HepG2 (cell line): ENCODE data around the gene CUL2. TPM values are rescaled to one million over a fixed set of nuclear protein-coding genes. Genes with fewer than 3 reads are reported as not detected.

Source experiments
- ATAC-seq: fragments of 200-7000 bp; cut with Tn5 transposase; 3 replicates; pipeline ENCODE4 v1.9.1; 2020; ENCODE audit warnings: mild to moderate bottlenecking, moderate library complexity
- BruUV-seq: library from RNA; stranded (reverse); fragments of 400-500 nt; replicated peaks from 2 replicates; lab custom pipeline; 2021; lab: Mats Ljungman, UMichigan
- CTCF ChIA-PET: fragments of 300-600 bp; formaldehyde crosslinking; extraction: SDS; loops from one replicate; lab custom pipeline; 2021; ENCODE audit warnings: low total read pairs, inconsistent platforms, low intra/inter-chr PET ratio; lab: Yijun Ruan, JAX
- POLR2A ChIA-PET: fragments of 350-600 bp; sonication (Branson Sonifier 250); formaldehyde crosslinking; loops from one replicate; lab custom pipeline; 2020; ENCODE audit warnings: antibody characterized with exemption, inconsistent platforms; lab: Yijun Ruan, JAX
- DNase-seq: peaks from one replicate; pipeline ENCODE4 v3.0.0-alpha.2; 2015; ENCODE audit warnings: low spot score
- FAIRE-seq: peaks from 3 replicates; lab custom pipeline; 2011; peaks lifted over from hg19 to GRCh38; lab: Jason Lieb, UNC
- H2AFZ ChIP-seq: one replicate; pipeline ENCODE4 v1.6.1; 2011; ENCODE audit warnings: low read length, inconsistent platforms
- H3K27ac ChIP-seq: fragments of 300-600 bp; 3 replicates; pipeline ENCODE4 v1.8.0; 2011; ENCODE audit warnings: mixed run types, mild to moderate bottlenecking, mixed read lengths, low read length, inconsistent platforms; ENCODE audit not compliant: insufficient read depth; ENCODE audit errors: extremely low read length
- H3K27me3 ChIP-seq, 2 experiments: fragments of 200-600 bp in 1 of 2; 2 replicates in 1 of 2; 3 replicates in 1 of 2; pipeline versions ENCODE4 v1.6.0 to v1.8.0; 2011; ENCODE audit warnings: low read length in 2 of 2, mild to moderate bottlenecking in 2 of 2, moderate library complexity in 2 of 2, inconsistent platforms in 1 of 2; ENCODE audit not compliant: insufficient read depth in 2 of 2, control insufficient read depth in 1 of 2
- H3K36me3 ChIP-seq, 2 experiments: fragments of 200-600 bp in 1 of 2; replicated peaks in 1 of 2; 2 replicates in 1 of 2; 3 replicates in 1 of 2; pipeline versions ENCODE4 v1.5.1 to v1.8.0; 2011; ENCODE audit warnings: low read length in 2 of 2, inconsistent platforms in 1 of 2; ENCODE audit not compliant: insufficient read depth in 2 of 2, control insufficient read depth in 1 of 2
- H3K4me1 ChIP-seq: 2 replicates; pipeline ENCODE4 v1.5.1; 2012; ENCODE audit warnings: low read length, inconsistent platforms; ENCODE audit not compliant: insufficient read depth
- H3K4me2 ChIP-seq: 2 replicates; pipeline ENCODE4 v1.6.0; 2011; ENCODE audit warnings: low read depth, low read length, inconsistent platforms
- H3K4me3 ChIP-seq, 3 experiments: fragments of 200-600 bp in 1 of 3; sonication (generic), shearing (Covaris generic) in 1 of 3; replicated peaks in 1 of 3; 2 replicates each; pipeline ENCODE4 v1.5.1; 2011 to 2016; ENCODE audit warnings: low read length in 3 of 3, inconsistent platforms in 2 of 3, low read depth in 2 of 3, mild to moderate bottlenecking in 2 of 3, control low read depth in 1 of 3, mixed read lengths in 1 of 3; ENCODE audit not compliant: insufficient read depth in 1 of 3
- H3K79me2 ChIP-seq: one replicate; pipeline ENCODE4 v1.6.1; 2011; ENCODE audit warnings: low read length, inconsistent platforms; ENCODE audit not compliant: insufficient read depth
- H3K9ac ChIP-seq: 2 replicates; pipeline ENCODE4 v1.6.0; 2011; ENCODE audit warnings: mild to moderate bottlenecking, low read depth, low read length, inconsistent platforms; ENCODE audit not compliant: insufficient read depth
- H3K9me3 ChIP-seq: 2 replicates; pipeline ENCODE4 v1.5.1; 2012; ENCODE audit warnings: mild to moderate bottlenecking, low read length
- H4K20me1 ChIP-seq: 2 replicates; pipeline ENCODE4 v1.6.0; 2011; ENCODE audit warnings: inconsistent platforms, mild to moderate bottlenecking, low read length, moderate library complexity; ENCODE audit not compliant: insufficient read depth
- ATAD3A ChIP-seq: sonication (generic); formaldehyde crosslinking; IDR thresholded peaks from 2 replicates; pipeline ENCODE4 v1.4.0; 2020; ENCODE audit warnings: missing genetic modification reagents
- ATF1 ChIP-seq: IDR thresholded peaks from 2 replicates; pipeline ENCODE4 v1.6.1; 2016; ENCODE audit warnings: mild to moderate bottlenecking, control low read depth
- ATM ChIP-seq: fragments of 450-650 bp; IDR thresholded peaks from 2 replicates; pipeline ENCODE4 v1.7.1; 2017; ENCODE audit warnings: mild to moderate bottlenecking, borderline replicate concordance
- BCL3 ChIP-seq: sonication (generic); formaldehyde crosslinking; IDR thresholded peaks from 2 replicates; pipeline ENCODE4 v1.5.1; 2020; ENCODE audit warnings: mild to moderate bottlenecking, missing genetic modification reagents, moderate library complexity
- E2F2 ChIP-seq: sonication (generic); formaldehyde crosslinking; IDR thresholded peaks from 2 replicates; pipeline ENCODE4 v1.4.0; 2020; ENCODE audit warnings: missing genetic modification reagents, borderline replicate concordance
- EP300 ChIP-seq, 3 experiments: sonication (generic) in 1 of 3; formaldehyde crosslinking in 1 of 3; IDR thresholded peaks; 2 replicates each; pipeline versions ENCODE4 v1.5.1 to v1.6.1; 2011 to 2020; ENCODE audit warnings: low read depth in 2 of 3, low read length in 2 of 3, borderline replicate concordance in 1 of 3, improper control_type of control experiment in 1 of 3, mild to moderate bottlenecking in 1 of 3, missing genetic modification reagents in 1 of 3, moderate library complexity in 1 of 3
- ETV5 ChIP-seq: IDR thresholded peaks from 2 replicates; pipeline ENCODE4 v1.6.1; 2018; ENCODE audit warnings: missing biosample characterization, missing genetic modification reagents, inconsistent platforms, borderline replicate concordance
- GABPA ChIP-seq, 2 experiments: IDR thresholded peaks; 2 replicates each; pipeline ENCODE4 v1.6.1; 2011 to 2016; ENCODE audit warnings: low read depth in 2 of 2, low read length in 1 of 2, missing biosample characterization in 1 of 2, missing genetic modification characterization in 1 of 2
- HMGA1 ChIP-seq: sonication (generic); formaldehyde crosslinking; conservative IDR thresholded peaks from 2 replicates; pipeline ENCODE4 v1.4.0; 2020; ENCODE audit warnings: missing genetic modification reagents
- MLLT10 ChIP-seq: sonication (generic); formaldehyde crosslinking; IDR thresholded peaks from 2 replicates; pipeline ENCODE4 v1.4.0; 2020; ENCODE audit warnings: missing genetic modification reagents
- SNRNP70 ChIP-seq: fragments of 200-400 bp; formaldehyde crosslinking; IDR thresholded peaks from 2 replicates; pipeline ENCODE4 v1.6.1; 2017; ENCODE audit warnings: mild to moderate bottlenecking, low read depth, low read length, moderate library complexity
- TSC22D2 ChIP-seq: sonication (generic); formaldehyde crosslinking; IDR thresholded peaks from 2 replicates; pipeline ENCODE4 v1.5.1; 2020; ENCODE audit warnings: missing genetic modification reagents, mild to moderate bottlenecking, borderline replicate concordance
- ZBTB7B ChIP-seq: sonication (generic); formaldehyde crosslinking; IDR thresholded peaks from 2 replicates; pipeline ENCODE4 v1.4.0; 2020; ENCODE audit warnings: missing genetic modification reagents
- ZFP1 ChIP-seq: IDR thresholded peaks from 2 replicates; pipeline ENCODE4 v1.6.1; 2016
- ZFP82 ChIP-seq: sonication (generic); formaldehyde crosslinking; IDR thresholded peaks from 2 replicates; pipeline ENCODE4 v1.5.1; 2020; ENCODE audit warnings: mild to moderate bottlenecking, missing genetic modification reagents, borderline replicate concordance
- ZNF10 ChIP-seq: sonication (generic); formaldehyde crosslinking; IDR thresholded peaks from 2 replicates; pipeline ENCODE4 v1.4.0; 2020; ENCODE audit warnings: mild to moderate bottlenecking, low read depth, missing genetic modification reagents, borderline replicate concordance
- ZNF121 ChIP-seq: sonication (generic); formaldehyde crosslinking; IDR thresholded peaks from 2 replicates; pipeline ENCODE4 v1.5.0; 2020; ENCODE audit warnings: mild to moderate bottlenecking, missing genetic modification reagents
- ZNF564 ChIP-seq: sonication (generic); formaldehyde crosslinking; IDR thresholded peaks from 2 replicates; pipeline ENCODE4 v1.8.1; 2023; ENCODE audit warnings: mild to moderate bottlenecking, missing genetic modification reagents
- ZNF879 ChIP-seq: sonication (generic); formaldehyde crosslinking; IDR thresholded peaks from 2 replicates; pipeline ENCODE4 v1.8.1; 2023; ENCODE audit warnings: missing genetic modification reagents
- WGBS: methylation state at CpG from one replicate; pipeline ENCODE4 v1.1.6; 2017; ENCODE audit warnings: low lambda C conversion rate; 5-methylcytosine and 5-hydroxymethylcytosine counted together
- in situ Hi-C: cut with HindIII; loops from 2 replicates; pipeline ENCODE4 v1.10.0; 2017; ENCODE audit warnings: low pct_unique_long_range_greater_than_20kb; ENCODE audit not compliant: extremely low pct_ligation_motif_present
- intact Hi-C: fragments of 100-400 bp; cut with micrococcal nuclease; formaldehyde crosslinking; loops from one replicate; pipeline ENCODE4 v1.10.0; 2022; ENCODE audit not compliant: unreplicated experiment
- polyA plus RNA-seq, 8 experiments: library from polyadenylated mRNA; depleted of rRNA in 3 of 8; stranded (reverse) in 7 of 8; unstranded in 1 of 8; fragments of >200 nt; fragmentation: Illumina TruSeq in 4 of 8; extraction: Trizol in 4 of 8; gene quantifications; 2 replicates each; pipeline versions ENCODE4 v1.2.1 to v1.2.3, GENCODE V29; 2011 to 2016; ENCODE audit warnings: low read depth in 4 of 8, missing spikeins in 1 of 8, mixed read lengths in 1 of 8; ENCODE audit not compliant: insufficient read depth in 1 of 8
- total RNA-seq, 5 experiments: library from RNA; depleted of rRNA; stranded (reverse); fragments of >200 nt; fragmentation: Illumina TruSeq; extraction: Trizol; gene quantifications; 2 replicates each; pipeline ENCODE4 v1.2.3, GENCODE V29; 2016; ENCODE audit warnings: low read depth in 1 of 5
- TF ChIP-seq, protein P1 (sequence below): sonication (generic); formaldehyde crosslinking; IDR thresholded peaks from 2 replicates; pipeline ENCODE4 v1.9.0; 2021; ENCODE audit warnings: missing genetic modification reagents, mild to moderate bottlenecking, borderline replicate concordance

CUL2 gene
- total and polyA plus RNA-seq, 2 of the 13 experiments (the other 11 are each of a cell fraction or from before 2014, with no cell fraction given) = 9.6 to 33.1 TPM

DNA sequence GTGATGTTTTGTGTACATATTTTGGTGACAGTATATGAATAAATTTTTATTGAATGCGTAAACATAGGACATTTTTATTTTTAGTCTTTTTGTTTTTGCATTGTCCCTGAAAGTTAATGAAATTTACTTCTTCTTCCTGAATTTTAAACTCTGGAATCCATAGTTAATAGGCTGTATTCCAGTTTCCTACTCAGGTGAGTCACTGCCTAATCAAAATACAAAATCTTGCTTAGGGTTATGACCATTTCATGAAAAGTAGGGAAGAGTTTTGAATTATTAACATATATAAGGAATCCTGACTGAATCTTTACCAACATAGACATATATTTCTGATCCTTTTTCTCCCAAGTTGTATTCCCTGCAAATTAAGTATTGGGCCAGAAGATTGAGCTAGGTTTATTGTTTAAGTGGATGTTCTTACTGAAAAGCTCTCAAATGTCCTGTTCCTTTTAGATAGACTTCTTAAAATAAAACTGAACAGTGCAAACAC lies 39.1 kb upstream of the CUL2 start:
- WGBS = 95% methylated on average over 1 of the region's 1 CpG
- H3K36me3 ChIP-seq = no peaks in the 10 kb centered on the region
- no peaks in the 10 kb centered on the region; a peak in 1 of 5 replicates for H3K27me3 ChIP-seq
- TF ChIP-seq ATF1 (CRISPR knock-in tag) = no peak
- no peak for TF ChIP-seq BCL3 (CRISPR knock-in tag)
- no peak for TF ChIP-seq MLLT10
- TF ChIP-seq ZNF564 (CRISPR knock-in tag) = no peak
- no peak for TF ChIP-seq E2F2
- no peak for TF ChIP-seq ATAD3A (CRISPR knock-in tag)
- no peak for TF ChIP-seq ZNF879 (CRISPR knock-in tag)
- TF ChIP-seq ZFP82 (CRISPR knock-in tag) = no peak
- TF ChIP-seq, protein P1, sequence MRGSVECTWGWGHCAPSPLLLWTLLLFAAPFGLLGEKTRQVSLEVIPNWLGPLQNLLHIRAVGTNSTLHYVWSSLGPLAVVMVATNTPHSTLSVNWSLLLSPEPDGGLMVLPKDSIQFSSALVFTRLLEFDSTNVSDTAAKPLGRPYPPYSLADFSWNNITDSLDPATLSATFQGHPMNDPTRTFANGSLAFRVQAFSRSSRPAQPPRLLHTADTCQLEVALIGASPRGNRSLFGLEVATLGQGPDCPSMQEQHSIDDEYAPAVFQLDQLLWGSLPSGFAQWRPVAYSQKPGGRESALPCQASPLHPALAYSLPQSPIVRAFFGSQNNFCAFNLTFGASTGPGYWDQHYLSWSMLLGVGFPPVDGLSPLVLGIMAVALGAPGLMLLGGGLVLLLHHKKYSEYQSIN (CRISPR knock-in tag) = no peak
- TF ChIP-seq ZBTB7B (CRISPR knock-in tag) = no peak
- TF ChIP-seq ETV5 (CRISPR knock-in tag) = no peak
- no peak for TF ChIP-seq TSC22D2
- TF ChIP-seq ZFP1 (CRISPR knock-in tag) = no peak
- no peak for TF ChIP-seq HMGA1 (CRISPR knock-in tag)
- TF ChIP-seq ATM = no peak
- TF ChIP-seq EP300 (IDR thresholded peaks at IDR 0.05; ENCODE audit: low read depth in 2 of 2, low read length in 2 of 2) = no peak
- TF ChIP-seq EP300 (CRISPR knock-in tag; IDR thresholded peaks at IDR 0.05; ENCODE audit: borderline replicate concordance) = no peak
- TF ChIP-seq SNRNP70 = no peak
- TF ChIP-seq ZNF121 (CRISPR knock-in tag) = no peak
- TF ChIP-seq GABPA (IDR thresholded peaks at IDR 0.05; ENCODE audit: low read depth, low read length) = no peak
- no peak for TF ChIP-seq GABPA (CRISPR knock-in tag; IDR thresholded peaks at IDR 0.05; ENCODE audit: low read depth)
- no peak for TF ChIP-seq ZNF10
- ATAC-seq (no peak), DNase-seq (no peak), FAIRE-seq (no peak)
- ChIA-PET POLR2A (no interaction called here), CTCF (no interaction called here)
- intact Hi-C loops (loop anchor here (5.0 kb wide), 1 partner anchor 68 kb away; no protein-coding TSS in a partner anchor), in situ Hi-C loops (no loop called here)
- peaks cover 49% of the 10 kb centered on the region for H3K4me1 ChIP-seq
- H2AFZ ChIP-seq = no peak overlapping the region
- H3K9ac ChIP-seq = no peak overlapping the region
- no peaks in the 10 kb centered on the region for H4K20me1 ChIP-seq
- no peak overlapping the region for H3K4me3 ChIP-seq
- H3K4me2 ChIP-seq = peak overlapping the region; percentile 86; the same call in 1 of the 2 replicates
- no peaks in the 10 kb centered on the region for H3K9me3 ChIP-seq
- peaks cover 18% of the 10 kb centered on the region for H3K79me2 ChIP-seq
- no peak overlapping the region for H3K27ac ChIP-seq
- BruUV-seq = no TSS peak
